SK-N-SH (cell line): ENCODE results near the gene ACSL1. TPM values are rescaled to one million over a fixed set of nuclear protein-coding genes. Genes with fewer than 3 reads are reported as not detected.

Experiments
- CTCF ChIA-PET: fragments of 300-600, 350-600 bp; formaldehyde crosslinking; extraction: SDS; loops from one replicate; lab custom pipeline; 2021; lab: Yijun Ruan, JAX
- POLR2A ChIA-PET: fragments of 350-600 bp; sonication (Branson Sonifier 250); formaldehyde crosslinking; extraction: SDS; loops from one replicate; lab custom pipeline; 2020; ENCODE audit warnings: antibody characterized with exemption, inconsistent platforms; lab: Yijun Ruan, JAX
- DNase-seq: peaks from one replicate; pipeline ENCODE4 v3.0.0; 2012
- H2AFZ ChIP-seq: fragments of 200-600 bp; sonication (generic); 2 replicates; pipeline ENCODE4 v1.8.1; 2016; ENCODE audit warnings: antibody characterized with exemption, mild to moderate bottlenecking, low read depth
- H3F3A ChIP-seq: fragments of 200-600 bp; sonication (generic); replicated peaks from 2 replicates; pipeline ENCODE3; 2016; ENCODE audit warnings: antibody characterized with exemption, mild to moderate bottlenecking; ENCODE audit not compliant: insufficient read depth
- H3K27ac ChIP-seq, 2 experiments: fragments of 200-500 bp in 1 of 2; fragments of 200-600 bp in 1 of 2; sonication (Bioruptor generic) in 1 of 2; sonication (generic), shearing (Covaris generic) in 1 of 2; 2 replicates each; pipeline versions ENCODE4 v1.5.1 to v1.6.1; 2014 to 2016; ENCODE audit warnings: low read depth in 2 of 2, inconsistent platforms in 1 of 2, low read length in 1 of 2, mild to moderate bottlenecking in 1 of 2, mixed read lengths in 1 of 2
- H3K27me3 ChIP-seq: fragments of 200-600 bp; sonication (generic), shearing (Covaris generic); 2 replicates; pipeline ENCODE4 v1.6.1; 2016; ENCODE audit warnings: mixed run types; ENCODE audit not compliant: insufficient read depth
- H3K36me3 ChIP-seq, 2 experiments: fragments of 200-500 bp in 1 of 2; fragments of 200-600 bp in 1 of 2; sonication (Bioruptor generic) in 1 of 2; sonication (generic) in 1 of 2; replicated peaks in 1 of 2; 2 replicates each; pipeline versions ENCODE3 to v1.5.1; 2014 to 2016; ENCODE audit warnings: low read length in 1 of 2, mild to moderate bottlenecking in 1 of 2; ENCODE audit not compliant: insufficient read depth in 2 of 2, control insufficient read depth in 1 of 2
- H3K4me1 ChIP-seq, 2 experiments: fragments of 200-500 bp in 1 of 2; fragments of 200-600 bp in 1 of 2; sonication (Bioruptor generic) in 1 of 2; sonication (generic), shearing (Covaris generic) in 1 of 2; 2 replicates each; pipeline versions ENCODE4 v1.5.1 to v1.6.1; 2014 to 2016; ENCODE audit warnings: low read depth in 1 of 2, low read length in 1 of 2, mixed run types in 1 of 2; ENCODE audit not compliant: insufficient read depth in 2 of 2, control insufficient read depth in 1 of 2
- H3K4me2 ChIP-seq: fragments of 200-600 bp; sonication (generic), shearing (Covaris generic); 2 replicates; pipeline ENCODE4 v1.6.1; 2017; ENCODE audit warnings: mixed run types
- H3K4me3 ChIP-seq, 2 experiments: fragments of 200-500 bp in 1 of 2; fragments of 200-600 bp in 1 of 2; sonication (Bioruptor generic) in 1 of 2; sonication (generic), shearing (Covaris generic) in 1 of 2; 2 replicates each; pipeline versions ENCODE4 v1.5.1 to v1.8.1; 2014 to 2016; ENCODE audit warnings: low read depth in 2 of 2, inconsistent platforms in 1 of 2, low read length in 1 of 2, mild to moderate bottlenecking in 1 of 2, mixed read lengths in 1 of 2, moderate library complexity in 1 of 2
- H3K79me2 ChIP-seq: fragments of 200-600 bp; sonication (generic); 2 replicates; pipeline ENCODE4 v1.8.1; 2017; ENCODE audit warnings: mild to moderate bottlenecking; ENCODE audit not compliant: insufficient read depth
- H3K9ac ChIP-seq: fragments of 200-600 bp; sonication (generic); 2 replicates; pipeline ENCODE4 v1.6.1; 2017; ENCODE audit warnings: mixed run types
- H3K9me2 ChIP-seq: fragments of 200-600 bp; sonication (generic); 2 replicates; pipeline ENCODE4 v1.6.1; 2017; ENCODE audit warnings: mixed run types
- H3K9me3 ChIP-seq: fragments of 200-600 bp; sonication (generic); 2 replicates; pipeline ENCODE4 v1.6.1; 2017; ENCODE audit warnings: mixed run types, mild to moderate bottlenecking, moderate library complexity
- H4K20me1 ChIP-seq: fragments of 200-600 bp; sonication (generic); 2 replicates; pipeline ENCODE4 v1.6.1; 2017; ENCODE audit warnings: mild to moderate bottlenecking, mixed run types; ENCODE audit not compliant: insufficient read depth
- ELF1 ChIP-seq: IDR thresholded peaks from 2 replicates; pipeline ENCODE4 v1.4.0; 2012
- EZH2phosphoT487 ChIP-seq: fragments of 200-600 bp; sonication (generic); IDR thresholded peaks from 2 replicates; pipeline ENCODE4 v1.6.1; 2017; ENCODE audit warnings: low read depth, mixed run types, mild to moderate bottlenecking, antibody characterized with exemption, moderate library complexity, borderline replicate concordance
- FOSL2 ChIP-seq: IDR thresholded peaks from 2 replicates; pipeline ENCODE4 v1.4.0; 2012; ENCODE audit warnings: low read depth, mild to moderate bottlenecking, moderate library complexity, borderline replicate concordance
- FOXM1 ChIP-seq: IDR thresholded peaks from 2 replicates; pipeline ENCODE4 v1.4.0; 2012; ENCODE audit warnings: low read depth, mild to moderate bottlenecking
- JUND ChIP-seq: IDR thresholded peaks from 2 replicates; pipeline ENCODE4 v1.4.0; 2012
- POLR2AphosphoS5 ChIP-seq: IDR thresholded peaks from 2 replicates; pipeline ENCODE4 v1.6.1; 2012; ENCODE audit warnings: low read depth, low read length
- RFX5 ChIP-seq: IDR thresholded peaks from 2 replicates; pipeline ENCODE4 v1.6.1; 2012; ENCODE audit warnings: mild to moderate bottlenecking, improper control_type of control experiment, low read length
- RXRA ChIP-seq: IDR thresholded peaks from 2 replicates; pipeline ENCODE4 v1.4.0; 2012; ENCODE audit warnings: low read depth, mild to moderate bottlenecking, borderline replicate concordance
- SIN3A ChIP-seq: IDR thresholded peaks from 2 replicates; pipeline ENCODE4 v1.6.1; 2012; ENCODE audit warnings: low read depth, mild to moderate bottlenecking, low read length, moderate library complexity, borderline replicate concordance
- TCF12 ChIP-seq: IDR thresholded peaks from 2 replicates; pipeline ENCODE4 v1.4.0; 2012
- WGBS: methylation state at CpG from one replicate; pipeline ENCODE4 v1.1.6; 2017; ENCODE audit warnings: low lambda C conversion rate; 5-methylcytosine and 5-hydroxymethylcytosine counted together
- polyA plus RNA-seq, 3 experiments: library from polyadenylated mRNA; depleted of rRNA; stranded (reverse); fragments of >200 nt; gene quantifications; 2 replicates each; pipeline ENCODE4 v1.2.3, GENCODE V29; 2012
- TF ChIP-seq, protein P1 (sequence below): fragments of 150-350 bp; IDR thresholded peaks from 2 replicates; pipeline ENCODE4 v1.6.1; 2016; ENCODE audit warnings: mild to moderate bottlenecking, low read depth, low read length
- TF ChIP-seq, protein P2 (sequence below): IDR thresholded peaks from 2 replicates; pipeline ENCODE4 v1.4.0; 2012; ENCODE audit warnings: low read depth, borderline replicate concordance
- TF ChIP-seq, protein P3 (sequence below): IDR thresholded peaks from 2 replicates; pipeline ENCODE4; 2012
- TF ChIP-seq, protein P4 (sequence below): IDR thresholded peaks from 2 replicates; pipeline ENCODE4 v1.4.0; 2012; ENCODE audit warnings: low read depth

Gene ACSL1
- polyA plus RNA-seq, 1 of the 3 experiments (the other 2 are of a cell fraction): 7.9 TPM

DNA sequence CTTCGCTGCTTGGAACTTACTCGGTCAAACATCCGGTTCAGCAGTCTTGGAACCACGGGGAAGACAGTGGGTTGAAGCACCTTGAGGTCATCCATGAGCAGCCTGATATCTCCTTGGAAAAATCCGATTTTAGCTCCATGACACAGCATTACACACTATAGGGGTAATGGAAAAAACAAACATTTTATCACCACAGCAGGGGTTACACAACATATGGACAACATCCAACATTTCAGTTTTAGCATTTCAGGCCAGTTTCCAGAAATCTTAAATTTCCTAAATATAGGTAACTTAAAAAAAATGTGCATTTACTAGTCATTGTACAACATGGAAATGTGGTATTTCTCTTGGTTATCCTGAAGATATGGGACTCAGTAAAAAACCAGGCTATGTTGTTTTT is 57.5 kb downstream of the ACSL1 start (continued):
- TF ChIP-seq ELF1: no peak
- TF ChIP-seq, protein P1, sequence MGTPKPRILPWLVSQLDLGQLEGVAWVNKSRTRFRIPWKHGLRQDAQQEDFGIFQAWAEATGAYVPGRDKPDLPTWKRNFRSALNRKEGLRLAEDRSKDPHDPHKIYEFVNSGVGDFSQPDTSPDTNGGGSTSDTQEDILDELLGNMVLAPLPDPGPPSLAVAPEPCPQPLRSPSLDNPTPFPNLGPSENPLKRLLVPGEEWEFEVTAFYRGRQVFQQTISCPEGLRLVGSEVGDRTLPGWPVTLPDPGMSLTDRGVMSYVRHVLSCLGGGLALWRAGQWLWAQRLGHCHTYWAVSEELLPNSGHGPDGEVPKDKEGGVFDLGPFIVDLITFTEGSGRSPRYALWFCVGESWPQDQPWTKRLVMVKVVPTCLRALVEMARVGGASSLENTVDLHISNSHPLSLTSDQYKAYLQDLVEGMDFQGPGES: no peak
- TF ChIP-seq, protein P2, sequence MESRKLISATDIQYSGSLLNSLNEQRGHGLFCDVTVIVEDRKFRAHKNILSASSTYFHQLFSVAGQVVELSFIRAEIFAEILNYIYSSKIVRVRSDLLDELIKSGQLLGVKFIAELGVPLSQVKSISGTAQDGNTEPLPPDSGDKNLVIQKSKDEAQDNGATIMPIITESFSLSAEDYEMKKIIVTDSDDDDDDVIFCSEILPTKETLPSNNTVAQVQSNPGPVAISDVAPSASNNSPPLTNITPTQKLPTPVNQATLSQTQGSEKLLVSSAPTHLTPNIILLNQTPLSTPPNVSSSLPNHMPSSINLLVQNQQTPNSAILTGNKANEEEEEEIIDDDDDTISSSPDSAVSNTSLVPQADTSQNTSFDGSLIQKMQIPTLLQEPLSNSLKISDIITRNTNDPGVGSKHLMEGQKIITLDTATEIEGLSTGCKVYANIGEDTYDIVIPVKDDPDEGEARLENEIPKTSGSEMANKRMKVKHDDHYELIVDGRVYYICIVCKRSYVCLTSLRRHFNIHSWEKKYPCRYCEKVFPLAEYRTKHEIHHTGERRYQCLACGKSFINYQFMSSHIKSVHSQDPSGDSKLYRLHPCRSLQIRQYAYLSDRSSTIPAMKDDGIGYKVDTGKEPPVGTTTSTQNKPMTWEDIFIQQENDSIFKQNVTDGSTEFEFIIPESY: no peak
- TF ChIP-seq, protein P3, sequence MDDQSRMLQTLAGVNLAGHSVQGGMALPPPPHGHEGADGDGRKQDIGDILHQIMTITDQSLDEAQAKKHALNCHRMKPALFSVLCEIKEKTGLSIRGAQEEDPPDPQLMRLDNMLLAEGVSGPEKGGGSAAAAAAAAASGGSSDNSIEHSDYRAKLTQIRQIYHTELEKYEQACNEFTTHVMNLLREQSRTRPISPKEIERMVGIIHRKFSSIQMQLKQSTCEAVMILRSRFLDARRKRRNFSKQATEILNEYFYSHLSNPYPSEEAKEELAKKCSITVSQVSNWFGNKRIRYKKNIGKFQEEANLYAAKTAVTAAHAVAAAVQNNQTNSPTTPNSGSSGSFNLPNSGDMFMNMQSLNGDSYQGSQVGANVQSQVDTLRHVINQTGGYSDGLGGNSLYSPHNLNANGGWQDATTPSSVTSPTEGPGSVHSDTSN: no peak
- TF ChIP-seq FOSL2: no peak
- TF ChIP-seq TCF12: no peak
- no peak for TF ChIP-seq FOXM1

DNA sequence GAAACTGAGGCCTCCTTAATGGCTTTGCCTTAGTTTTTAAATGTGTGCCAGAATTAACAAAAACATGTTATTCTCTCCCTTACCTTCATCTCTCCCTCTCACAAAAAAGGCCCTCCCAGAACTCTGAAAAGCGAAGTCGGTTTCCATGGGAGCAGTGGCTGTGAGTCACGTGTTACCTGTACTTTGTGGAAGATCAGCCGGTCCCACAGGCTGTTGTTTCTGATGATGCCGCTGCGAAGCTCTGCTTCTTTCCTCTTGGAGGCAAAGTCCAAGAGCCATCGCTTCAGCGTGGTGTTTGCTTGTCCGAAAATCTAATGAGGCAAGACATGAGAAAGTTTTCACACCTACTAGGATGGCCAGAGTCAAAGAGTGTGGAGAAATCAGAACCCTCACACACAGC is 59.3 kb downstream of the ACSL1 start:
- Histone ChIP-seq H3K27me3 (no peaks in the 10 kb centered on the region), H3K4me1 (peaks cover 0 to 4% of the 10 kb centered on the region in 2 experiments; a peak in 1 of 4 replicates), H3K9ac (no peak overlapping the region), H4K20me1 (no peaks in the 10 kb centered on the region), H3K79me2 (no peaks in the 10 kb centered on the region), H3K4me2 (no peak overlapping the region)
- WGBS: 97% methylated on average over 9 of the region's 9 CpGs
- TF ChIP-seq POLR2AphosphoS5 (no peak), JUND (no peak), EZH2phosphoT487 (no peak), RXRA (no peak), SIN3A (no peak), RFX5 (no peak)
- TF ChIP-seq, protein P4, sequence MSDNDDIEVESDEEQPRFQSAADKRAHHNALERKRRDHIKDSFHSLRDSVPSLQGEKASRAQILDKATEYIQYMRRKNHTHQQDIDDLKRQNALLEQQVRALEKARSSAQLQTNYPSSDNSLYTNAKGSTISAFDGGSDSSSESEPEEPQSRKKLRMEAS: no peak
- TF ChIP-seq, all 33 proteins: peak for 0
- POLR2A ChIA-PET: no interaction called here
- CTCF ChIA-PET: interaction anchor here (1.0 to 2.0 kb wide), 5 partner anchors 17 to 239 kb away, joined by 3 to 6 read pairs (median 4); no protein-coding TSS in a partner anchor
- Histone ChIP-seq H3K36me3 (peaks cover 7 to 24% of the 10 kb centered on the region in 2 experiments), H3K27ac (no peak overlapping the region), H2AFZ (no peak overlapping the region), H3K9me2 (no peaks in the 10 kb centered on the region), H3K9me3 (no peaks in the 10 kb centered on the region), H3K4me3 (no peak overlapping the region), H3F3A (no peaks in the 10 kb centered on the region)
- DNase-seq: no peak
